RWPE2 (cell line): ENCODE measurements around the gene SYP.

Experiments
- ATAC-seq: fragments of 200-7000 bp; cut with Tn5 transposase; 3 replicates; pipeline ENCODE4 v1.9.1; 2021; ENCODE audit warnings: low read depth
- DNase-seq: peaks from one replicate; pipeline ENCODE4 v3.0.0-alpha.2; 2020; ENCODE audit warnings: low spot score
- H3K27ac ChIP-seq: fragments of 450-650 bp; 2 replicates; pipeline ENCODE4 v1.5.1; 2017; ENCODE audit warnings: mild to moderate bottlenecking; ENCODE audit not compliant: poor library complexity, severe bottlenecking
- H3K27me3 ChIP-seq: fragments of 250-450 bp; sonication (Bioruptor Pico); 2 replicates; pipeline ENCODE4 v1.5.1; 2021; ENCODE audit warnings: mild to moderate bottlenecking, moderate library complexity; ENCODE audit not compliant: insufficient read depth, poor library complexity, severe bottlenecking
- H3K36me3 ChIP-seq: fragments of 250-450 bp; sonication (Bioruptor Pico); 2 replicates; pipeline ENCODE4 v1.5.1; 2020; ENCODE audit warnings: low read depth, mild to moderate bottlenecking, moderate library complexity
- H3K4me1 ChIP-seq: fragments of 250-450 bp; sonication (Bioruptor Pico); 2 replicates; pipeline ENCODE4 v1.5.1; 2021; ENCODE audit warnings: mild to moderate bottlenecking, moderate library complexity; ENCODE audit not compliant: insufficient read depth, poor library complexity, severe bottlenecking
- H3K4me3 ChIP-seq: fragments of 250-450 bp; sonication (Bioruptor Pico); 2 replicates; pipeline ENCODE4 v1.5.1; 2021; ENCODE audit warnings: mild to moderate bottlenecking, moderate library complexity; ENCODE audit not compliant: severe bottlenecking
- H3K9me3 ChIP-seq: fragments of 250-450 bp; sonication (Bioruptor Pico); 2 replicates; pipeline ENCODE4 v1.5.1; 2021; ENCODE audit warnings: mild to moderate bottlenecking, moderate library complexity; ENCODE audit not compliant: severe bottlenecking
- TF ChIP-seq, protein P1 (sequence below): fragments of 450-650 bp; IDR thresholded peaks from one replicate; pipeline ENCODE4 v1.5.1; 2017; ENCODE audit warnings: mild to moderate bottlenecking, moderate library complexity; ENCODE audit not compliant: poor library complexity, severe bottlenecking

The SYP gene

GRCh38 chrX:49184294-49185281 lies 15.4 kb downstream of the SYP start:
- Histone ChIP-seq H3K4me1 (no peaks in the 10 kb centered on the region), H3K9me3 (no peaks in the 10 kb centered on the region), H3K27ac (peak overlapping the region; percentile 85), H3K4me3 (peak overlapping the region; percentile 81), H3K27me3 (no peaks in the 10 kb centered on the region), H3K36me3 (peaks cover 36% of the 10 kb centered on the region)
- ATAC-seq (peak; percentile 87), DNase-seq (peak; percentile 92)
- TF ChIP-seq, protein P1, sequence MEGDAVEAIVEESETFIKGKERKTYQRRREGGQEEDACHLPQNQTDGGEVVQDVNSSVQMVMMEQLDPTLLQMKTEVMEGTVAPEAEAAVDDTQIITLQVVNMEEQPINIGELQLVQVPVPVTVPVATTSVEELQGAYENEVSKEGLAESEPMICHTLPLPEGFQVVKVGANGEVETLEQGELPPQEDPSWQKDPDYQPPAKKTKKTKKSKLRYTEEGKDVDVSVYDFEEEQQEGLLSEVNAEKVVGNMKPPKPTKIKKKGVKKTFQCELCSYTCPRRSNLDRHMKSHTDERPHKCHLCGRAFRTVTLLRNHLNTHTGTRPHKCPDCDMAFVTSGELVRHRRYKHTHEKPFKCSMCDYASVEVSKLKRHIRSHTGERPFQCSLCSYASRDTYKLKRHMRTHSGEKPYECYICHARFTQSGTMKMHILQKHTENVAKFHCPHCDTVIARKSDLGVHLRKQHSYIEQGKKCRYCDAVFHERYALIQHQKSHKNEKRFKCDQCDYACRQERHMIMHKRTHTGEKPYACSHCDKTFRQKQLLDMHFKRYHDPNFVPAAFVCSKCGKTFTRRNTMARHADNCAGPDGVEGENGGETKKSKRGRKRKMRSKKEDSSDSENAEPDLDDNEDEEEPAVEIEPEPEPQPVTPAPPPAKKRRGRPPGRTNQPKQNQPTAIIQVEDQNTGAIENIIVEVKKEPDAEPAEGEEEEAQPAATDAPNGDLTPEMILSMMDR, result peak; percentile 14

- TF ChIP-seq, protein P1, result no peak
- H3K9me3 ChIP-seq, result no peaks in the 10 kb centered on the region
- DNase-seq, result no peak
- no peaks in the 10 kb centered on the region for H3K27me3 ChIP-seq
- H3K36me3 ChIP-seq, result peaks cover 36% of the 10 kb centered on the region
- ATAC-seq, result no peak
- H3K4me3 ChIP-seq, result peak overlapping the region; percentile 81
- peak overlapping the region; percentile 85 for H3K27ac ChIP-seq
- no peaks in the 10 kb centered on the region for H3K4me1 ChIP-seq
Measured at GRCh38 chrX:49183701-49184281, 16.2 kb downstream of the SYP start.

DNA sequence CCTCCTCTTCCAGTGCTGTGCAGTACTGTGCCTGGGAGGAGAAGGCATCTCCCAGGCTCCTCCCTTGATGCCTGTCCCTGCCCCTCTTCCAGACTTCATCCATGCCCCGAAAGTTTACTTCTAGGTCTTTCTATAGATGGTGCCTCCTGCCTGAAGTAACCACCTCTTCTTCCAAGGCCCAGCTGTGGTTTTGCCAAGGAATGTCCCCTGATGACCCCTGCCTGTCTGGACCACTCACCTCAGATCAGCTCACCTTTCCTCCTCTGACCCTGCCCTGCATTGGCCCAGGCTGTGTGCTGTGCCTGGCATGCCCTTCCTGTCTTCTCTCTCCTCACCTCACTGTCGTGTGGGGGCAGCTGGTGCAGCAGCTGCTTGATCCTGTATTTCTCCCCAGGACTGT lies 20.6 kb downstream of the SYP start:
- H3K4me1 ChIP-seq, result peaks cover 28% of the 10 kb centered on the region
- H3K27me3 ChIP-seq, result no peaks in the 10 kb centered on the region
- TF ChIP-seq, protein P1, result no peak
- peaks cover 63% of the 10 kb centered on the region for H3K36me3 ChIP-seq
- DNase-seq (no peak), ATAC-seq (no peak)
- H3K4me3 ChIP-seq, result no peak overlapping the region
- no peak overlapping the region for H3K27ac ChIP-seq
- no peaks in the 10 kb centered on the region for H3K9me3 ChIP-seq

- ATAC-seq, result no peak
- Histone ChIP-seq H3K4me3 (no peak overlapping the region), H3K36me3 (peaks cover 65% of the 10 kb centered on the region)
Measured at GRCh38 chrX:49178537-49178936, 21.5 kb downstream of the SYP start.

More at GRCh38 chrX:49178537-49178936, 21.5 kb downstream of the SYP start:
- TF ChIP-seq, protein P1, result no peak
- H3K4me1 ChIP-seq, result peaks cover 30% of the 10 kb centered on the region
- no peaks in the 10 kb centered on the region for H3K9me3 ChIP-seq
- no peak overlapping the region for H3K27ac ChIP-seq
- H3K27me3 ChIP-seq, result no peaks in the 10 kb centered on the region
- no peak for DNase-seq
